Measurements from ENCODE around the gene RGS11. TPM values are rescaled to one million over a fixed set of nuclear protein-coding genes. Genes with fewer than 3 reads are reported as not detected.

The RGS11 gene
- polyA plus RNA-seq, 1 donor (not counting 4 experiments of a cell fraction or from before 2014, with no cell fraction given) = not detected

DNA sequence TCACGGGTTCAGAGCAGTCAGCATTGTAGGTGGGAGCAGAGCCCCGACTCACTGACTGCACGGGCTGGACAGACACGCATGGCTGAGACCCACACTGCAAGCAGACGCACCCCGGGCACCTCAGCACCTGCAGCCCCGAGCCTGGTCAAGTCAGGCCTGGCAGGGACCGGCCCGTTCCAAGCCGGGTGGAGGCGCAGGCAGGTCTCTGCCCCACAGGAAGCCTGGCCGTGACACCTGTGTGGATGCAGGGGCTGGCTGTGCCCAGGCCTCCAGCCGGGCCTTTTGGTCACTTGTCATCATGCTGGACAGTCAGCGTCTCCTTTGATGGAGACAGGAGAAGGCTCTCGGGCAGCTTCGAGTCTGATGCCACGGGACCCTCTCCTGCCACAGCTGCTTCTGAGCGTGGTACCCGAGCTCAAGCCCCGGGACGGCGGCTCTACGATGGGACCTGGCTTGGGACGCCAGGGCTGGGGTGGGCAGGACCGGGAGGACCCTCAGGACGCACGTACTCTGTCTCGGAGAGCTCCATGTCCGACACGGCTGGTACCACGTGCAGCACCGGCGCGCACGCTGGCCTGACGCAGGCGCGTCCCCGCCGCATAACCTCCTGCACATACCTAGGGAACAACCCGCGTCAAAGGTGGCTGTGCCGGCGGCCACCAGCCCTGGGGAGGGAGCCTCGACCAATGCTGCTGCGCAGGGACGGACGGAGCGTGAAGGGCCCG, 15.1 kb upstream of the RGS11 start:
- Histone ChIP-seq H3K9ac (ENCODE audit: control insufficient read depth, extremely low read depth, insufficient read depth, low read length) (no peak overlapping the region), H3K4me1 (ENCODE audit: control insufficient read depth, extremely low read depth, insufficient read depth, low read length) (no peaks in the 10 kb centered on the region), H2AFZ (ENCODE audit: control insufficient read depth, low read length) (no peak overlapping the region), H3K36me3 (ENCODE audit: control insufficient read depth in 2 of 2, extremely low read depth in 1 of 2, insufficient read depth in 2 of 2, low read length in 2 of 2) (peaks cover 8 to 34% of the 10 kb centered on the region in 2 experiments), H3K27ac (ENCODE audit: control insufficient read depth, insufficient read depth, low read length) (no peak overlapping the region), H3K9me3 (ENCODE audit: control insufficient read depth, low read depth, low read length) (no peaks in the 10 kb centered on the region), H3K4me3 (ENCODE audit: control insufficient read depth in 2 of 3, extremely low read depth in 1 of 3, insufficient read depth in 2 of 3, low read depth in 1 of 3, low read length in 3 of 3) (no peak overlapping the region), H3K4me2 (ENCODE audit: control insufficient read depth, extremely low read depth, insufficient read depth, low read depth, low read length) (no peak overlapping the region), H3K9me1 (ENCODE audit: control insufficient read depth, extremely low read depth, insufficient read depth, low read length) (no peaks in the 10 kb centered on the region), H4K20me1 (ENCODE audit: control insufficient read depth, extremely low read depth, insufficient read depth, low read length) (no peaks in the 10 kb centered on the region), H3K79me2 (ENCODE audit: control insufficient read depth, insufficient read depth, low read length) (no peaks in the 10 kb centered on the region), H3K27me3 (ENCODE audit: control insufficient read depth, extremely low read depth, insufficient read depth, low read length) (no peaks in the 10 kb centered on the region)
- FAIRE-seq (no peak), DNase-seq (ENCODE audit: low read depth, low spot score) (no peak)
- TF ChIP-seq EZH2 (IDR thresholded peaks at IDR 0.05; ENCODE audit: low read length) = no peak
- TF ChIP-seq CTCF (optimal IDR thresholded peaks at IDR 0.05 in 1 of 3, IDR thresholded peaks at IDR 0.05 in 1 of 3, conservative IDR thresholded peaks at IDR 0.05 in 1 of 3; ENCODE audit: extremely low read depth in 1 of 3, insufficient read depth in 2 of 3, low read length in 3 of 3) = no peak
- dilution Hi-C loops (cut with MboI; ENCODE audit: extremely low pct_ligation_motif_present, low sequenced_read_pairs) = no loop called here

DNA sequence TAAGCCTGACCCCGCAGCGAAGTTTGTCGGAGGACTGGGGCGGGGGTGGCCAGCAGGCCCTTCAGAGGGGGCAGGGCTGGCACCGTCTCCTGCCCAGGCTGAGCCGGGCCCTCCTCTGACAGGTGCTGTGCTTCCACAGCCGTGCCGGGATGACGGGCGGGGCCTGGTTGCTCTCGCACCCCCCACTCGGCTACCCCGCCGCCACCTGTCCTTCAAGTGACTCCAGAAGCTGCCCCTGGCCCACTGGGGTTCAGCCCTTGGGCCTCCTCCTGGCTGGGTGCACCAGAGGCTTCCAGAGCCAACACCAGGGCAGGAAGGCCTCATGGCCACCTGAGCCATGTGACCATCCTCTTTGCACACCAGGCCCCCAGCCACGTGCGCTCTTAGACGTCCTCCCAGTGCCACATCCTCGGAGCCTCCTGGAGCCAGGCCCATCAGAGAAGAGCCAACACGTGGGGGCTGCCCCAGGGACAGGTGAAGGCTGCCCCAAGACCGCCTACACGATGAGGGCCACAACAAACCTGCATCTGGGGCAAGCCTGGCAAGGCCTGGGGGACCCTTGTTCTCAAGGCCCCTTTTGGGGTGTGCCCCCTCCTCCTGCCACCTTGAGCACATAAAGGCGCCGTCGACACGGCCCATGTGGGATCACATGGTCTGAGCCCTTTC, 14.4 kb upstream of the RGS11 start:
- H3K9me3 ChIP-seq (ENCODE audit: control insufficient read depth, low read depth, low read length) = no peaks in the 10 kb centered on the region
- no peak for DNase-seq (ENCODE audit: low read depth, low spot score)
- dilution Hi-C loops (cut with MboI; ENCODE audit: extremely low pct_ligation_motif_present, low sequenced_read_pairs) = no loop called here
- no peak overlapping the region for H2AFZ ChIP-seq (ENCODE audit: control insufficient read depth, low read length)
- no peaks in the 10 kb centered on the region for H3K79me2 ChIP-seq (ENCODE audit: control insufficient read depth, insufficient read depth, low read length)
- H3K4me1 ChIP-seq (ENCODE audit: control insufficient read depth, extremely low read depth, insufficient read depth, low read length) = no peaks in the 10 kb centered on the region
- H3K9ac ChIP-seq (ENCODE audit: control insufficient read depth, extremely low read depth, insufficient read depth, low read length) = no peak overlapping the region
- H3K4me3 ChIP-seq (ENCODE audit: control insufficient read depth in 2 of 3, extremely low read depth in 1 of 3, insufficient read depth in 2 of 3, low read depth in 1 of 3, low read length in 3 of 3) = no peak overlapping the region
- no peak overlapping the region for H3K4me2 ChIP-seq (ENCODE audit: control insufficient read depth, extremely low read depth, insufficient read depth, low read depth, low read length)
- H3K27me3 ChIP-seq (ENCODE audit: control insufficient read depth, extremely low read depth, insufficient read depth, low read length) = no peaks in the 10 kb centered on the region
- no peak overlapping the region for H3K27ac ChIP-seq (ENCODE audit: control insufficient read depth, insufficient read depth, low read length)
- peaks cover 8 to 34% of the 10 kb centered on the region in 2 experiments for H3K36me3 ChIP-seq (ENCODE audit: control insufficient read depth in 2 of 2, extremely low read depth in 1 of 2, insufficient read depth in 2 of 2, low read length in 2 of 2)
- no peaks in the 10 kb centered on the region for H4K20me1 ChIP-seq (ENCODE audit: control insufficient read depth, extremely low read depth, insufficient read depth, low read length)
- TF ChIP-seq CTCF (optimal IDR thresholded peaks at IDR 0.05 in 1 of 3, IDR thresholded peaks at IDR 0.05 in 1 of 3, conservative IDR thresholded peaks at IDR 0.05 in 1 of 3; ENCODE audit: extremely low read depth in 1 of 3, insufficient read depth in 2 of 3, low read length in 3 of 3) (no peak), EZH2 (IDR thresholded peaks at IDR 0.05; ENCODE audit: low read length) (no peak)
- H3K9me1 ChIP-seq (ENCODE audit: control insufficient read depth, extremely low read depth, insufficient read depth, low read length) = no peaks in the 10 kb centered on the region
- FAIRE-seq = no peak
